ENCODE results near the gene P2RX4.
"Not testable (repeated sequence)": the region's sequence is repeated elsewhere in the genome, so short reads cannot be mapped to it uniquely, and the experiment has no call there.

DNA sequence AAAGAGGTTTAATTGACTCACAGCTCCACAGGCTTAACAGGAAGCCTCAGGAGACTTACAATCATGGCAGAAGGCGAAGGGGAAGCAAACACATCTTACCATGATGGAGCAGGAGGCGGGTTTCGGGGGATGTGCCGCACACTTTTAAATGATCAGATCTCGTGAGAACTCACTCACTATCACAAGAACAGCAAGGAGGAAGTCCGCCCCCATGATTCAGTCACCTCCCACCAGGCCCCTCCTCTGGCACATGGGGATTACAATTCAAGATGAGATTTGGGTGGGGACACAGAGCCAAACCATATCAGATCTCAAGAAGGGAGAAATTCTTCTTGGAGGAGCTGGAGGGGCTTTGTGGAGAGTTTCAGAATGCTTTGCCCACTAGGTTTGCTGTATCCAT, 45.1 kb upstream of the P2RX4 start:
- TF ChIP-seq, protein P1, sequence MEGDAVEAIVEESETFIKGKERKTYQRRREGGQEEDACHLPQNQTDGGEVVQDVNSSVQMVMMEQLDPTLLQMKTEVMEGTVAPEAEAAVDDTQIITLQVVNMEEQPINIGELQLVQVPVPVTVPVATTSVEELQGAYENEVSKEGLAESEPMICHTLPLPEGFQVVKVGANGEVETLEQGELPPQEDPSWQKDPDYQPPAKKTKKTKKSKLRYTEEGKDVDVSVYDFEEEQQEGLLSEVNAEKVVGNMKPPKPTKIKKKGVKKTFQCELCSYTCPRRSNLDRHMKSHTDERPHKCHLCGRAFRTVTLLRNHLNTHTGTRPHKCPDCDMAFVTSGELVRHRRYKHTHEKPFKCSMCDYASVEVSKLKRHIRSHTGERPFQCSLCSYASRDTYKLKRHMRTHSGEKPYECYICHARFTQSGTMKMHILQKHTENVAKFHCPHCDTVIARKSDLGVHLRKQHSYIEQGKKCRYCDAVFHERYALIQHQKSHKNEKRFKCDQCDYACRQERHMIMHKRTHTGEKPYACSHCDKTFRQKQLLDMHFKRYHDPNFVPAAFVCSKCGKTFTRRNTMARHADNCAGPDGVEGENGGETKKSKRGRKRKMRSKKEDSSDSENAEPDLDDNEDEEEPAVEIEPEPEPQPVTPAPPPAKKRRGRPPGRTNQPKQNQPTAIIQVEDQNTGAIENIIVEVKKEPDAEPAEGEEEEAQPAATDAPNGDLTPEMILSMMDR (conservative IDR thresholded peaks at IDR 0.05 in 1 of 2, IDR thresholded peaks at IDR 0.05 in 1 of 2; ENCODE audit: extremely low read depth in 1 of 2, insufficient read depth in 1 of 2, low read depth in 1 of 2, low read length in 2 of 2): not testable (repeated sequence)
- not testable (repeated sequence) for TF ChIP-seq EZH2 (IDR thresholded peaks at IDR 0.05; ENCODE audit: borderline replicate concordance, low read length)
